Measurements from ENCODE around the gene SLC6A16.
A peak's percentile ranks its signal among the peaks of the same experiment; 100 is the strongest.

The SLC6A16 gene

DNA sequence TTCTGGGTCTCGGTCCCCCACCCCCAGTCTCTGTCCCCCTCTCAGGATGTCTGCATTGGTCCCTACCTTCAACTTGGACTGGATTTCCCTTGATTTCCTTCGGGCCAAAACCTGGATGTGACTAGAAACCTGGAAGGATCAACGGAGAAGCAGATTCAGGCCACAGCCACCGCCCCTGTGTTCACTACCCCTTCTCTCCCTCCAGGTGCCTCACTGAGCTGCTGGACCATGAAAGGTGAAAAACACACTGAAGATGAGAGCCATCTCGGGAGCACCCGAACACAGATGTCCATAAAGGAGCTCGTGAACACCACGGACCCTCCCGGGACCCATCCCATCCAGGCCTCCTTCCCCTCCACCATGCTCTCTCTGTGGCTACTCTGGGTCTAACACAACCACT, 32.2 kb upstream of the SLC6A16 start:
- Histone ChIP-seq H3K27me3 (peaks cover 7% of the 10 kb centered on the region), H3K36me3 (no peaks in the 10 kb centered on the region), H3K4me3 (ENCODE audit: low read depth, low read length) (no peak overlapping the region), H3K4me1 (no peaks in the 10 kb centered on the region), H3K9me3 (no peaks in the 10 kb centered on the region)
- no peak for DNase-seq
- TF ChIP-seq CTCF (IDR thresholded peaks at IDR 0.05; ENCODE audit: low read depth, low read length), result no peak

DNA sequence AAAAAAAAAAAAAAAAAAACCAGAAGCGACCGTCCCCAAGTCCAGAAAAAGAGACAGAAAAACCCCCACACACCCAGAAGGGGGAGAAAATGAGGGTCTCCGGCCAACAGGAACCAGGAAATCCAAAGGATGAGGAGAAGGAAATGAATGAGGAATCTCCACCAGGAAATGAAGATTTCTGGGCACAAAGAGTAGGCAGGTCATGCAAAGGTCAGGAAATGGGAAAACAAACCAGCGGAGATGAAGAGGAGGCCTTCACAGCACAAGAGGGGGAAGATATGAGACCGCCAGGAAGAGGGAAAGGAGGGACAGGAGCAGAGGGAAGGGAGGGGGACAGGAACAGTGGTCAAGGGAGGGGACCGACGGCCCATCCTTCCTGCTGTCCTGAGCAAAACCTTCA, 31.4 kb upstream of the SLC6A16 start:
- no peak for DNase-seq
- Histone ChIP-seq H3K4me3 (ENCODE audit: low read depth, low read length) (no peak overlapping the region), H3K36me3 (no peaks in the 10 kb centered on the region), H3K9me3 (no peaks in the 10 kb centered on the region), H3K4me1 (no peaks in the 10 kb centered on the region), H3K27me3 (peaks cover under 1% of the 10 kb centered on the region; the same call in 1 of the 2 replicates)
- TF ChIP-seq CTCF (IDR thresholded peaks at IDR 0.05; ENCODE audit: low read depth, low read length), result no peak

DNA sequence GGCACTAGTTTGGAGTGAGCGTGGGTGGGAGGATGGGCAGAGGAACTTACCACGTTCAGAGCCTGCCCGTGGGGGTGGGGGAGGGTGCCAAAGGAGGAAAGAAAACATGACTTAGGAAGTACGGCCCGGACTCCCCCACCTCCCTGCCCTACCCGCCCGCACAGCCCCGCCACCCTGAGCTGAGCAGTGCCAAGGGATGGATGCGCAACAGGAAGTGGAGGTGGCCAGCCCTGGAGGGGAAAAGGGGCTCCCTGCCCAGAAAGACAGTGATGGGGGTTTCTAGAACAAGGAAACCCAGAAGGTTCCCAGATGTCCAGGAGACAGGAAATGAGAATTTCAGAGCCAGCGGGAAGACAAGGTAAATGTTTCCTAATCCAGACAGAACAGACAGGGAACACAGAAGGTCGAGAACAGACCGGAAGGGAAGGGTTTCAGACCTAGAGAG, 30.9 kb upstream of the SLC6A16 start:
- no peak for DNase-seq
- Histone ChIP-seq H3K9me3 (no peaks in the 10 kb centered on the region), H3K36me3 (no peaks in the 10 kb centered on the region), H3K27me3 (no peaks in the 10 kb centered on the region), H3K4me3 (ENCODE audit: low read depth, low read length) (no peak overlapping the region), H3K4me1 (no peaks in the 10 kb centered on the region)
- TF ChIP-seq CTCF (IDR thresholded peaks at IDR 0.05; ENCODE audit: low read depth, low read length), result no peak

GRCh38 chr19:49349567-49349966, 24.6 kb upstream of the SLC6A16 start:
- Histone ChIP-seq H3K9me3 (no peaks in the 10 kb centered on the region), H3K36me3 (no peaks in the 10 kb centered on the region), H3K4me1 (no peaks in the 10 kb centered on the region), H3K27me3 (no peaks in the 10 kb centered on the region), H3K4me3 (ENCODE audit: low read depth, low read length) (no peak overlapping the region)
- DNase-seq, result no peak
- TF ChIP-seq CTCF (IDR thresholded peaks at IDR 0.05; ENCODE audit: low read depth, low read length), result no peak

- no peak for TF ChIP-seq CTCF (IDR thresholded peaks at IDR 0.05; ENCODE audit: low read depth, low read length)
- DNase-seq, result no peak
- no peaks in the 10 kb centered on the region for H3K36me3 ChIP-seq
Measured at GRCh38 chr19:49348305-49349189, 23.6 kb upstream of the SLC6A16 start.

GRCh38 chr19:49347835-49348234, 22.8 kb upstream of the SLC6A16 start:
- DNase-seq, result peak; percentile 65
- H3K4me3 ChIP-seq (ENCODE audit: low read depth, low read length), result no peak overlapping the region
- no peaks in the 10 kb centered on the region for H3K27me3 ChIP-seq
- H3K4me1 ChIP-seq, result no peaks in the 10 kb centered on the region
- H3K9me3 ChIP-seq, result no peaks in the 10 kb centered on the region
- no peaks in the 10 kb centered on the region for H3K36me3 ChIP-seq
- TF ChIP-seq CTCF (IDR thresholded peaks at IDR 0.05; ENCODE audit: low read depth, low read length), result peak; percentile 42

More at GRCh38 chr19:49348305-49349189, 23.6 kb upstream of the SLC6A16 start:
- no peaks in the 10 kb centered on the region for H3K9me3 ChIP-seq
- H3K4me1 ChIP-seq, result no peaks in the 10 kb centered on the region
- H3K4me3 ChIP-seq (ENCODE audit: low read depth, low read length), result no peak overlapping the region
- H3K27me3 ChIP-seq, result no peaks in the 10 kb centered on the region

All from BE2C (cell line).